Epithelial cell of prostate (primary cell): ENCODE measurements around the gene PCDHB10.
"Not testable (repeated sequence)": the region's sequence is repeated elsewhere in the genome, so short reads cannot be mapped to it uniquely, and the experiment has no call there.

Source experiments
- DNase-seq: peaks from one replicate; pipeline ENCODE4 v3.0.0-alpha.2; 2011; ENCODE audit warnings: low read depth, low spot score
- H3K27ac ChIP-seq: fragments of 450-650 bp; 2 replicates; pipeline ENCODE4 v1.5.1; 2017; ENCODE audit warnings: mild to moderate bottlenecking

Gene PCDHB10

GRCh38 chr5:141234109-141234667 lies 42.0 kb downstream of the PCDHB10 start:
- H3K27ac ChIP-seq, result no peak overlapping the region
- no peak for DNase-seq

DNA sequence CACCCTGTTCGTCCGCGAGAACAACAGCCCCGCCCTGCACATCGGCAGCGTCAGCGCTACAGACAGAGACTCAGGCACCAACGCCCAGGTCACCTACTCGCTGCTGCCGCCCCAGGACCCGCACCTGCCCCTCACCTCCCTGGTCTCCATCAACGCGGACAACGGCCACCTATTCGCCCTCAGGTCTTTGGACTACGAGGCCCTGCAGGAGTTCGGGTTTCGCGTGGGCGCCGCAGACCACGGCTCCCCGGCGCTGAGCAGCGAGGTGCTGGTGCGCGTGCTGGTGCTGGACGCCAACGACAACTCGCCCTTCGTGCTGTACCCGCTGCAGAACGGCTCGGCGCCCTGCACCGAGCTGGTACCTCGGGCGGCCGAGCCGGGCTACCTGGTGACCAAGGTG lies 43.8 kb downstream of the PCDHB10 start:
- not testable (repeated sequence) for DNase-seq

GRCh38 chr5:141236516-141237313 lies 44.6 kb downstream of the PCDHB10 start:
- no peak for DNase-seq

More for the DNA sequence above, 43.8 kb downstream of the PCDHB10 start:
- not testable (repeated sequence) for H3K27ac ChIP-seq

GRCh38 chr5:141241496-141241895 lies 49.3 kb downstream of the PCDHB10 start:
- H3K27ac ChIP-seq, result no peak overlapping the region
- no peak for DNase-seq

More at GRCh38 chr5:141236516-141237313, 44.6 kb downstream of the PCDHB10 start:
- H3K27ac ChIP-seq, result no peak overlapping the region
